Activated T-helper 1 cell treated with Interleukin-2 at 50 U/mL for 16 hours (primary cell): ENCODE results near the gene HSD17B13.
"Not testable (repeated sequence)": the region's sequence is repeated elsewhere in the genome, so short reads cannot be mapped to it uniquely, and the experiment has no call there.

Source experiments
- DNase-seq: peaks from one replicate; pipeline ENCODE4 v3.0.0-alpha.2; 2020; ENCODE audit warnings: low read depth

Gene HSD17B13

DNA sequence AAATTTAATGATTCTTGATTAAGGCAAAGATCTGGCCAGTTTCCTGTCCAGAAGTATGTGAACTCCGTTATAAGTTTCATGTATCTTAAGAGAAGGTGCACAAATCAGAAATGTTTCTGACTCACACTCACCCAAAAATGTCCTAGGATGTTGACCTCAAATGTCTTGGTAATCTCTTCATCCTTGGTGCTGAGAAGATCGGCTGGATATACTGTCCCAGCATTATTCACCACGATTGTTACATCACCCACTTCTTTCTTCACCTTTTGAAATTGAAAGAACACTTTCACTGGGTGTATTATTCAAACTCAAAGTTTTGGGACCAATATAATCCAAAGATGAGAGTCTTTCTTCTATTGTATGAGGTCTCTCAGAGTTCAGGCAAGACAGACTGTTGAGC lies 5.7 kb downstream of the HSD17B13 start:
- no peak for DNase-seq

DNA sequence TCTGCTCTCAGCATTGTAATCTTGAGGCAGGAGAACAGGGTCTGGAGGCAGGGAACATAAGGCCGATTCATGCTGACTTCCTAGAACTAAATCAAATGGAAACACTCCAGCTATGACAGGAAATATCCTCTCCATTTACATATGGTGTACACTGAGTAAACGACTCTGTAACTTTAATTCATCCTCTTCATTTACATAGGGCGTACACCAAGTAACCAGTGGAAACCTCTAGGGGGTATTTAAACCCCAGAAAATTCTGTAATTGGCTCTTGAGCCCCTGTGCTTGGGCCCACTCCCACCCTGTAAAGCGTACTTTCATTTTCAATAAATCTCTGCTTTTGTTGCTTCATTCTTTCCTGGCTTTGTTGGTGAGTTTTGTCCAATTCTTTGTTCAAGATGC lies 7.7 kb downstream of the HSD17B13 start:
- DNase-seq = not testable (repeated sequence)

DNA sequence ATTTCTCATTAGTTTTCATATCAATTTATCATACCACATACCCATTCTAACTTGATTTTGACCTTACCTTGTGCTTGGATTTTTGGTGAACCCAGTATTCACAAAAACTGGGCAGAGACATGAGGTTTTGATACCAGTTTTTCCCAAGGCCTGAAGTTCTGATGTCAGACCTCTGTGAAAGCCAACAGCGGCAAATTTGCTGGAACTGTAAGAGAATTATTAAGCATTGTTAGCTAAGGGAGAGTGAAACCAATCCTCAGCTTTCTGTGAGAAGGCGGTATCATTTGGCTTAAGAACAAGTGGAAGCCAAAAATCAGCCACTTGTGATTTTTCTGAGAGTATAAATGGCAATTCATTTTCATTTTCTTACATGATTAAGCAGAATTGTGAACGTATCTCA lies 8.9 kb downstream of the HSD17B13 start:
- DNase-seq = no peak

DNA sequence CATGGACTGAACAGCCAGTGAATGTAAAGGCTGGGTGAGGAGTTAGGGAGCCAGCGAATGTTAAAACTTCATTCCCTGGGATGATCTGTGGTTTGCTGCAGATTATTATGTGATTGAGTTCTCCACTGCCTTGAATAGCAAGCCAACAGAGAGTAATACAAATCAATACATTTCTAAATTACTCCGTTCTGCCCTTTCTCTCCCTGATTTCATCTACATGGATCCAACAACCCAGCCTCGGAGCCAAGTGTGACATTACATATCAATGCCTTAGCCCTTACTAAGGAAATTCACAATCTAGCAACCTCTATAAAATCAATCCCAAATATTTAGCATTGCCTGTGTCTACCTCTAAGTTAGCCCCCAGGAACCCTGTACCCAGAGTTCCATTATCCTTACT lies 11.0 kb downstream of the HSD17B13 start:
- no peak for DNase-seq

DNA sequence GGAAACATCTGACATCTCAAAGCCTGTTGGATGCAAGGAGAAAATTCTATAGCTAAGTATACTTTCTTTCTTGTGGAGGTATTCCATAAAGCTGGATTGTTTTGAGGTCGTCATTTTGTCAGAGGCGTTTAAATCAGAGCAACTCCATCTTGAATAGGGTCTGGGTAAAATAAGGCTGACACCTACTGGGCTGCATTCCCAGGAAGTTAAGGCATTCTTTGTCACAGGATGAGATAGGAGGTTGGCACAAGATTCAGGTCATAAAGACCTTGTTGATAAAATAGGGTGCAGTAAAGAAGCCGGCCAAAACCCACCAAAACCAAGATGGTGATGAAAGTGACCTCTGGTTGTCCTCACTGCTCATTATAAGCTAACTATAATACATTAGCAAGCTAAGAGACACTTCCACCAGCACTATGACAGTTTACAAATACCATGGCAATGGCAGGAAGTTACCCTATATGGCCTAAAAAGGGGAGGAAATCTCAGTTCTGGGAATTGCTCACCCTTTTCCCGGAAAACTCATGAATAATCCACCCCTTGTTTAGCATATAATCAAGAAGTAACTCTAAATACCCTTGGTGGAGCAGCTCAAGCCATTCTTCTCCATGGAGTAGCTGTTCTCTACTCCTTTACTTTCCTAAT lies 11.9 kb downstream of the HSD17B13 start:
- DNase-seq = no peak

DNA sequence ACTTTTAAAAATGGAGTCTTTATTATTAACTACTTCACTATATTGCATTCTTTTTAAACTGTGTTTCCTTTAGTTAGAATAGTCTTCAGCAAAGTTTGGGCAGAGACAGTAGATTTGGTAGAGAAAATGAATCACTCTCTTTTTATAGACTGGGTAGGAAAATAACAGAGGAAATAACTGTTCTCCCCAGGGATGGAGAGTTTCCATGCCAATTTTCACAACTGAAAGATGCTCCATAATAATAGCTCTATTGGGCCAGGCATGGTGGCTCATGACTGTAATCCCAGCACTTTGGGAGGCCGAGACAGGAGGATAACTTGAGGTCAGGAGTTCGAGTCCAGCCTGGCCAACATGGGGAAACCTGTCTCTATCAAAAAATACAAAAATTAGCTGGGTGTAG lies 13.1 kb downstream of the HSD17B13 start:
- DNase-seq = no peak

DNA sequence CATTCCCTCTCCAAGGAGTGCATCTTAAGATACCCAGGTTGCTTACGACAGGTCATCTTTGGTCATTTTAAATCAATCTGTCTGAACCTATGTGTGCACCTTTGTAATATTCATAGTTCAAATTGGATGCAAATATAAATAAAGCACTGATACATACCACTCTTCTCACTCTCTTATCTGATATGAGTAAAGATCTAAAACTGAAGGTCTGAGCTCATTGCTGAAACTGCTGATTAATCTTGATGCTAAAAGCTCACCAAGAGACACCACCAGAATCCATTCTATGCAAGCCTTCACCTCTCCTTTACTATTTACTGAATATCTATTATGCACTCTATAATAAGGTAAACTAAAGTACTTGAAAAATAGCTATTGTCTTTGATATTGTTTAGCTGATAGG lies 16.6 kb downstream of the HSD17B13 start:
- DNase-seq = no peak

DNA sequence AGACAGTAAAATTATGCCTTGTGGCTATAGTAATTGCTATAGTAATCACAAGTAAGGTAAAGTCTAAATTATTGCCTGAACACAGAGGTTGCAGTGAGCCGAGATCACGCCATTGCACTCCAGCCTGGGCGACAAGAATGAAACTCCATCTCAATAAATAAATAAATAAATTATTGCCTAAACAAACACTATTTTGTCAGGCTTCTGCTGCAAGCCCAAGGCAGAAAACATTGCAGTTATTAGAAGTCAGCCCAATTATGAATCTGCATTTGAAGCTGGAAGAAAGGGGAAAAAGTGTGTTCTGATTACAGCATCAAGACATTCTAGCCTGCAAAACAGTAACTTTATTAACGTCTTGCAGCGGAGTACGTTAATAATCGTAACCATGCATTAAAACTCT lies 17.1 kb downstream of the HSD17B13 start:
- no peak for DNase-seq

DNA sequence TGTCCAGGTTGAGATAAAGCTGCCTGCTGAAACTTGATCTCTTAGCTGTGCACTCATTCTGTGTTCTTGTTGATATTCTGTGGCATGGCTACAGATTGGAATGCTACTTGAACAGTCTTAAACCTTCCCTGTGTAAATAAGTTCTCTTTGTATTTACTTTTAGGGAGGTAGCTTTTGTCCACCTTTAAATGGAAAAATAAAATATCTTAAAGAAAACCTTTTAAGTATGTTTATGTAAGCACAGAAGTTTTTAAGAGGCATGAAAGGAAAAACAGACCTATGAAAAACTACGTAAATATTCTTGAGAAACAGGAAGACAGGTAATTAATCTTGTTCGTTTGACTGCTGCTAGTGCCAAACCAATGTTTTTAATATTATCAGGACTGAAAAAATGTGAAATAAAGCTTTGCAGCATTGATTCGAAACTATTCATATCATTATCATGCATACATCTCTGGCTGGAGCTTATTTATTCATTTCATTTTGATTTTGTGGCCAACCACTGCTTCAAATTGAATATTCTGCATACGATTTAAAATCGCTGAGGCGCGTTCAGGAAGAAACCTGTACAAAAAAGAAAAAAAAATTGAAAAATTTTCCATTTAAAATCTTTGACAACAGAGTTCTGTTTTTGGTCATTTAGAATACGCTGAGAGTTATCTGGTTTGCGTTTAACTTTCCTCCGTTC lies 17.8 kb downstream of the HSD17B13 start:
- DNase-seq = no peak

DNA sequence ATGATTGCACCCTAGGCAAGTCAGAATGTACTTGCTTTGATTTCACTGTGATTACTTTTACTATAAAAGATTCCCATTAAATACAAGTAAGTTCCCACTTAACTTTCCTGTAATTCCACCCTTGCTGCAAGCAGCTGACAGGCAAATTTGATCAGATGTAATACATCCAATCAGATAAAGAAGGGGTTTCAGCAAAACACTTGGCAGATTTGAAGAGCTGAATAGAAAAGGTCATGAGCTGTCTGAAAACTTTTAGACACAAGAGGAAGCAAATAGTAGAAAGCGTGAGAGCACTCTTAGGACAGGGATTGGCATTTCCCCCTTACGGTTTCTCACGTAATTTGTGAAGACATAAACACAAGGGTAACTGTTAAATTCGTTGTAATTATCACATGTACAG lies 22.8 kb downstream of the HSD17B13 start:
- DNase-seq = no peak

DNA sequence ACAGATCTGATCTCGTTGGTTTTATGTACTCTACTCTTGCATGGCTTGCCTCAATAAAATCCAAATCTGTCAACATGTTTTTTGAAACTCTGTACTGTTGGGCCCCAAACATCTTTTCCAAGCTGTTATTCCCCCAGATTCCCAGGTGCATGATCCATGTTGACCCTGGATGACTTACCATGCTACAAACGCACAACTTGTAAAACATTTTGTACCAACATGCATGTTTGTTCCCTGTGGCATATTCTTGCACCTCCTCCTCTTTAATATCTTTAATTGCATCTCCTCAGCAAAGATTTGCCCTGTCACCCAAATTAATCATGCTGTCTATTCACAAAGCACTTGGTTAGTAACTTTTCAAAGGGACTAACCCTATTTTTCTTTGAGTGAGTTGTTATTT lies 24.3 kb downstream of the HSD17B13 start:
- DNase-seq = no peak

DNA sequence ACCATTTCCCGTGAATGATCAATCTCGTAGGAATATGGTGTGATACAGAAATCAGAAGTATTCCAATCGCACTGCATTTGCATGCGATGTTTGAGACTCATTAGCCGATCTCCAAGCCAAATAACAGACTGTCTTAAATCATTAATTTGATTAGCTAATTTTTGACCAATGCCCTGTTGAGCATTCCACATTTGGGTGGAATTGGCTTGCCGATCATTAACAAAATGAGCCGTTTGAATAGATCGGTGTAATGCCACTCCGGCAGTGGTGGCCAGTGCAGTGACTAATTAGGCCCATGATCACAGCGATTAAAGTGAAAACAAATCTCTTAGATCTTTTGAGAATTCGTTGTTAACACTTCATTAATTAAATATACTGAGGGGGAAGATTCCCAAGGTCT lies 27.8 kb downstream of the HSD17B13 start:
- DNase-seq = not testable (repeated sequence)

DNA sequence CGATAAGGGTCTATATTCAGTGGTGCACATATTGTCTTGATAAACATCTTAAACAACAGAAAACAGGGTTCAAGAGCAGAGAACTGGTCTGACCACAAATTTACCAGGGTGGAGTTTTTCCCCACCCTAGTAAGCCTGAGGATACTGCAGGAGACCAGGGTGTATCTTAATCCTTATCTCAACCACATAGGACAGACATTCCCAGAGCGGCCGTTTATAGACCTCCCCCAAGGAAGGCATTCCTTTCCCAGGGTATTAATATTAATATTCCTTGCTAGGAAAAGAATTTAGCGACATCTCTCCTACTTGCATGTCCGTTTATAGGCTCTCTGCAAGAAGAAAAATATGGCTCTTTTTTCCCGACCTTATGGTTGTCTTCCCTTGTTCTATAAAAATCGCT lies 28.8 kb downstream of the HSD17B13 start:
- not testable (repeated sequence) for DNase-seq

DNA sequence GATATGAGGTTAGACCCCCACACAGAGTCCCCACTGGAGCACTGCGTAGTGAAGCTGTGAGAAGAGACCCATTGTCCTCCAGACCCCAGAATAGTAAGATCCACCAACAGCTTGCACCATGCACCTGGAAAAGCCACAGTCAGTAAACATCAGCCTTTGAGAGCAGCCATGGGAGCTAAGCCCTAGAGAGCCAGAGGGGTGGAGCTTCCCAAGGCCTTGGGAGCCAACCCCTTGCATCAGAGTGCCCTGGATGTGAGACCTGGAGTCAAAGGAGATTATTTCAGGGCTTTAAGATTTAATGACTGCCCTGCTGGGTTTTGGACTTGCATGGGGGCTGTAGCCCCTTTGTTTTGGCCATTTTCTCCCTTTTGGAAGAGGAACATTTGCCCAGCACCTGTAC lies 35.7 kb downstream of the HSD17B13 start:
- DNase-seq = no peak

DNA sequence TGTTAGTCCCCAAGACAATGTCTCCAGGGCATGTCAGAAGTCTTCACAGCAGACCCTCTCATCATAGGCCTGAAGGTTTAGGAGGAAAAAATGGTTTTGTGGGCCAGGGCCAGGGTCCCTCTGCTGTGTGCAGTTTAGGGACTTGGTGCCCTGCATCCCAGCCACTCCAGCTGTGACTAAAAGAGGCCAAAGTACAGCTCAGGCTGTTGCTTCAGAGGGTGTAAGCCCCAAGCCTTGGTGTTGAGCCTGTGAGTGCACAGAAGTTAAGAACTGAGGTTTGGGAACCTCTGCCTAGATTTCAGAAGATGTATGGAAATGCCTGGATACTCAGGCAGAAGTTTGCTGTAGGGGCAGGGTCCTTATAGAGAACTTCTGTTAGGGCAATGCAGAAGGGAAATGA lies 38.4 kb downstream of the HSD17B13 start:
- not testable (repeated sequence) for DNase-seq

DNA sequence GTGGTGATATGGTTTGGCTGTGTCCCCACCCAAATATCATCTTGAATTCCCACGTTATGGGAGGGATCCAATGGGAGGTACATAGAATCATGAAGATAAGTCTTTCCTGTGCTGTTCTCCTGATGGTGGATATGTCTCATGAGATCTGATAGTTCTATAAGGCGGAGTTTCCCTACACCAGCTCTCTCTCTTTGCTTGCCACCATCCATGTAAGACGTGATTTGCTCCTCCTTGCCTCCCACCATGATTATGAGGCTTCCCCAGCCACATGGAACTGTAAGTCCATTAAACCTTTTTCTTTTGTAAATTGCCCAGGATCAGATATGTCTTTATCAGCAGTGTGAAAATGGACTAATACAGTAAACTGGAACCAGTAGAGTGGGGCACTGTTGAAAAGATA lies 39.5 kb downstream of the HSD17B13 start:
- no peak for DNase-seq

DNA sequence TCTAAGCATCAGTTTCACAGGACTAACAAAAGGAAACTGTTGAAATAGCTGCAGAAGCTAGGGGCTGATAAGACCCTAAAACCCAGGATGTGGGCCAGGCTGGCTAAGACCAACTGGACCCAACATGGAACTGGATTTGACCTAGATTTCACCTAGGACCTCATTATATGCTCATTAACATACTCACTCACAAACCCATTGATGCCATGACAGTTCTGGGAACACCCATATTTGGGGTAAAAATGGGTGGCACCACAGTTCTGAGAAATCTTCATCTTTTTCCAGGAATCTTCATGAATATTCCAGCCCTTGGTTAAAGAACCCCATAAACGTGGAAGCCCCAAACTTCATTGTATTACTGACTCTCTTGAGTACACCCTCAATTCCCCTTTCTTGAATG lies 41.1 kb downstream of the HSD17B13 start:
- DNase-seq = no peak

DNA sequence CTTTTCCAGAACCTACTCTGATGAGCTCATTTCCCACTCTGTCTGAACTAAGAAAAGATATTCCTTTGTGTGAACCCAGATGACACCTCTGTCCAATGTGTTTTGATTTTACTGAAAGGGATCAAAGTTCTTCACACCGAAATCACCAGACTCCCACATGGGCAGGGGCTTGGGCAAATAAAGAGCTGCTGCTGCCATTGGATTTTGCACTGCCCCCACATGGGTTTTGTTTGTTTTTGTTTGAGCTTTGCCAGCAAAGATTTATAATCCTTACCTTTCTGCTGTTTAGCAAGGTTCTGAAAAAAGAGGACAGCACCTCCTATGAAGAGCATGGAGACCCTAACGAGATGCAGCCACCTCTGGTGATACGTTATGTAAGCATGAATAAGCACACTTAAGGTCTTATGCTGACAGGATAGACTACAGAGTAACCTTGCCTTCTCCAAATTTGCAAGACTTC lies 44.3 kb downstream of the HSD17B13 start:
- DNase-seq = no peak

DNA sequence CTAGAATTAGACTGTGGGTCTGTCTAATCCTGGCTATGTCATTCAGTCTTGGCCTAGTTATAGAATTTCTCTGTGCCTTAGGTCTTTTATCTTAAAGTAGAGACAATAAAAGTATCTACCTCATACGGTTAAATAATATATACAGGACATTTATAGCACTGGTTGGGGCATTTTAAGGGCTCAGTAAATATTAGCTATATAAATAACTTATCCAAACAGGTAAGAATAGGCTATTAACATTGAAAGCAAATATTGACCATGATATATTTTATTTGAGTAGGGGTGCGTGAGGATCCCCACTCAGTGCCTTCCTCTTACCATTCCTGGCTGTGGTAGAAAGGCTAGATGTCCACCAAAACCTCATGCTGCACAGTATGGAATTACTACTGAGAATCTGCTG lies 47.4 kb downstream of the HSD17B13 start:
- no peak for DNase-seq

DNA sequence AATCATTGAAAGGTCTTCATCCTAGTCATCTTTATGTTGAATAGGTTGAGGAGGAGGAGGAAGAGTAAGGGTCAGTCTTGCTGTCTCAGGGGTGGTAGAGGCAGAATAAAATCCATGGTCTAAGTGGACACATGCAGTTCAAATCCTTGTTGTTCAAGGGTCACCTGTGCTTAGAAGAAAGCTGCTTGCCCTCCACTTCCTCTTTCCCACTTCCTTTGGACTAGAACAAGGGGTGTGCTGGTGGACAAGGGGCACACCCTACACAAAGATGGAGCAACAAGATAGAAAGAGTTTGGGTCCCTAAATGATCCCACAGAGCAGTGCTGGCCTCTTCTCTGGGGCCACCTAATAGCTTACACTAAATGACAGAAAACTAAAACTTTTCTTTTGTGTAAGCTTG lies 47.9 kb downstream of the HSD17B13 start:
- DNase-seq = no peak

DNA sequence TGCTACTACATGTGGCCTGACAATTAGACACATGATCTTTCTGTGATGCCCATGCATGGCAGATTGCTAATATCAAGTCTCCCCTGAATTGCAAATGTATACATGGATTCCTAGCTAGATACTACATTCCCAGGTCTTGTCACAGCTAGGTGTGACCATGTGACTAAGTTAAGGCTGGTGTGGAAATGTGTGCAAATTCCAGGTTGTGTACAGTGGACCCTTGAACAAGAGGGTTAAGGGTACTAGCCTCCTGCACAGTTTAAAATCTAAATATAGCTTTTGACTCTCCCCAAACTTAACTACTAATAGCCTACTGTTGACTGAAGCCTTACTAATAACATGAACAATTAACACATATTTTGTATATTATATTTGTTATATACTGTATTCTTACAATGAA lies 48.4 kb downstream of the HSD17B13 start:
- DNase-seq = no peak

DNA sequence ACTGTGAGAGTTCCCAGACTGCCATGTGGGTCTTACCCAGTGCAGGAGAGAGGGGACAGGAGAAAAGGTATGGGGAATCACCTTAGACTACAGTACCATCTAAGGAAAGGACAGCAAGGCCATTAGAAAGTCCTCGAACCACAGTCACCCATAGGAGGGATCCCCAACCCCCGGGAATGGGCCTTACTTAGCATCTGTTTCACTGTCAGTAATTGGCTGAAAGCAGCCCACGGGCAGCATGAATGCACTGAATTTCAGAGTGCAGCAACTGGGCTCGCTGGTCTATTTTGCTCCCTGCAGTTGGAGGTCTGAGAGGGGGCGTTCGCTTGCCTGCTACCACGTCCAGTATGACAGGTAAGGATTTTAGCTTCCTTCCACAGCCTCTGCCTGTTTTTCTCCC lies 51.9 kb downstream of the HSD17B13 start:
- no peak for DNase-seq

DNA sequence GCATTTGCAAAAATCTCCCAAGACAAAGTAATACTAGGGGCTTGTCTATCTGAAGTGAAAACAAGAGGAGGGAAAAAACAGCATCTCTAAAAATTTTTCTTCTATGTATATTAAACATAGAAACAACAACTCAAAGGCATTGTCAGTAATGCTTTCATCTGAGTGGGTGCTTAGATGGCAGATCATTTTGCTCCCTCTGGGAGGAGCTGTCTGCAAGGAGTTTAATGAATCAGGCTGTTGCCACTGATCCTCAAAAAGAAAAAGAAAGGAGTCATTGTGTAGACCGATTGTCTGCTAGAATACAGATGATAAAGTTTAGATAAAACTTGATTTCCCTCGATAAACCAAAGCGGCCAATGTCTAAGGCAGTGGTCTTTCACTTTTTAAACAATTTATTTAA lies 52.5 kb downstream of the HSD17B13 start:
- no peak for DNase-seq

DNA sequence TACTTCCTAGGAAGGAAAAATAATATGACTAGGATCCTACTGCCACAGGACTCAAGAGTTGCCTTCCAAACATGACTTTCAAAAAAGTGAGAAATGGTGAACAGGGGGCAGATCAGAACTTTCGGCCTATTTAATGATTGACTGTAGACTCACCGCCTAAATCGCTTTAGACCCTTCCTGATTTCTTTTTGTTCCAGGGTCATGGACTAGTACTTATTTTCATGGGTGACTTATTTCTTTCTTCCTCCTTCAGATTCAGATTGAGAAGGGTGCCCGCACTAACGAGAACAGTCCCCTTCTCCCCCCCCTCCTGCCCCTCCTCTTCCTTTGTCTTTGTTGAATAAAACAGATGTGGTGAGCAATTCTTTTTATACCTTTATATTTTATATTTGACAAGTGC lies 54.3 kb downstream of the HSD17B13 start:
- no peak for DNase-seq
